Activated CD8-positive, alpha-beta memory T cell treated with anti-CD3 and anti-CD28 coated beads, Interleukin-2, amount 50 U/mL, for 24 hours (primary cell): Measurements from ENCODE around the gene BRDT.

Experiments
- DNase-seq: peaks from one replicate; pipeline ENCODE4 v3.0.0-alpha.2; 2020; ENCODE audit errors: extremely low read depth

The BRDT gene

GRCh38 chr1:91949356-91949699, at the start of gene BRDT:
Gene BRDT (plus strand): TSS chr1:91949401. CDS start chr1:91962755, 13,354 bp downstream.
- DNase-seq, result no peak

- no peak for DNase-seq
These were observed 48.6 kb upstream of the BRDT start for GRCh38 chr1:91900562-91900961.

GRCh38 chr1:91901231-91901630, 48.0 kb upstream of the BRDT start:
- no peak for DNase-seq

- DNase-seq, result no peak
These were observed 36.9 kb upstream of the BRDT start for GRCh38 chr1:91912266-91912665.

GRCh38 chr1:91913018-91913417, 36.2 kb upstream of the BRDT start:
- no peak for DNase-seq

GRCh38 chr1:91916046-91916445, 33.2 kb upstream of the BRDT start:
- DNase-seq, result no peak

- DNase-seq, result no peak
These were observed 32.3 kb upstream of the BRDT start for GRCh38 chr1:91916811-91917460.

GRCh38 chr1:91919962-91920361, 29.2 kb upstream of the BRDT start:
- DNase-seq, result no peak

- DNase-seq, result no peak
These were observed 25.1 kb upstream of the BRDT start for GRCh38 chr1:91924146-91924545.

- DNase-seq, result no peak
These were observed 23.4 kb upstream of the BRDT start for GRCh38 chr1:91925644-91926435.

GRCh38 chr1:91928026-91928425, 21.2 kb upstream of the BRDT start:
- no peak for DNase-seq

- DNase-seq, result no peak
These were observed 20.0 kb upstream of the BRDT start for GRCh38 chr1:91929250-91929649.

- DNase-seq, result no peak
These were observed 11.6 kb upstream of the BRDT start for GRCh38 chr1:91937613-91938012.

GRCh38 chr1:91940496-91940895, 8.7 kb upstream of the BRDT start:
- DNase-seq, result no peak

GRCh38 chr1:91944087-91944486, 5.1 kb upstream of the BRDT start:
- DNase-seq, result no peak

- no peak for DNase-seq
These were observed 1.1 kb upstream of the BRDT start for GRCh38 chr1:91948097-91948496.

- no peak for DNase-seq
These were observed 473 bp upstream of the BRDT start for GRCh38 chr1:91948501-91949355.

GRCh38 chr1:91952187-91952586, 3.0 kb downstream of the BRDT start:
- DNase-seq, result no peak

GRCh38 chr1:91958926-91959325, 9.7 kb downstream of the BRDT start:
- no peak for DNase-seq

GRCh38 chr1:91968334-91968733, 19.1 kb downstream of the BRDT start:
- no peak for DNase-seq

- DNase-seq, result no peak
These were observed 30.2 kb downstream of the BRDT start for GRCh38 chr1:91979383-91979782.

- no peak for DNase-seq
These were observed 31.5 kb downstream of the BRDT start for GRCh38 chr1:91980663-91981062.
